ENCODE data around the gene ANKRD20A1.
"Not testable (repeated sequence)": the region's sequence is repeated elsewhere in the genome, so short reads cannot be mapped to it uniquely, and the experiment has no call there.

ANKRD20A1 gene

DNA sequence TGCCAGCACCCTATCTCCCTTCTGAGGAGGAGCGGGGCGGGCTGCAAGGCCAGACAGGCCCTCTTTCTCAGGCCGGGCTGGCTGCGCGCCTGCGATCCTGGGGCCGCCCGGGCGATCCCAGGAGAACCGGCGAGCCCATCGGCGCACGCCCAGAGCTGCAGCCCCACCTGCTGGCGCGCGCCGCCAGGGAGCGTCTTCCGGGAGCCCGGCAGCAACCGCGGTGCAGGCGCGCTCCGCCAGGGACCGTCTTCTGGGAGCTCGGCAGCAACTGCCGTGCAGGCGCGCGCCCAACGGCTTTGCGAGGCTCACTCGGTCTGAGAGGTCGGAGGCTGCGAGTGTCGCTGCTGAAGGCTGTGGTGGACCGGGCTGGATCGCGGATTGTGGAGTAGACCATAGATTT is at the start of gene ANKRD20A1:
TSS of gene ANKRD20A1 (plus strand) at position 61 of the 400 bp plus-strand sequence. CDS start 496 bp downstream, outside the sequence.
- H3K79me2 ChIP-seq (ENCODE audit: low read length); H3F3A ChIP-seq (ENCODE audit: insufficient read depth, low read length); H3K36me3 ChIP-seq (replicated peaks; ENCODE audit: insufficient read depth, low read length); H3K27me3 ChIP-seq (replicated peaks; ENCODE audit: insufficient read depth, low read length); H3K9ac ChIP-seq (ENCODE audit: low read length); H3K4me1 ChIP-seq (ENCODE audit: low read length); H2AFZ ChIP-seq (ENCODE audit: low read length); H3K27ac ChIP-seq (ENCODE audit: low read length); H3K4me3 ChIP-seq (ENCODE audit: low read length); H4K20me1 ChIP-seq (ENCODE audit: insufficient read depth, low read length); DNase-seq; H3K9me2 ChIP-seq (replicated peaks; ENCODE audit: insufficient read depth, low read length); H3K9me3 ChIP-seq (replicated peaks; ENCODE audit: insufficient read depth, low read length); H3K4me2 ChIP-seq (ENCODE audit: low read depth, low read length): not testable (repeated sequence)

DNA sequence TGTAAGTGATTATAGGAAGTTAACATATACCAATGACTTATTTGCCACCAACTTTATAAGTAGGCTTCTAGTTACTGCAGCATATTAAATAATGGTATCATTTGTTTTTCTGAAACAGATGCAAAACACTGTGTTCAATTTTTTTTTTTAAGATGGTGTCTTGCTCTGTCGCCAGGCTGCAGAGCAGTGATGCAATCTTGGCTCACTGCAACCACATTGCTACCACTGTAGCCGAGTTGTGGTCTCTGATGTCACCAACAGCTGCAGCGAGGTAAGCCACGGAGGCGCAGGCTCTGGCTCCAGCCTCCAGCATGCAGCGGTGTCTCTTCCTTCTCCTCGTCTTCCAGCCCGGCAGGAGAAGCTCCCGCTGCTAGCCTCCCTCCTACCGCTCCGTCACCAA is 26.6 kb upstream of the ANKRD20A1 start:
- not testable (repeated sequence) for H3K79me2 ChIP-seq (ENCODE audit: low read length); H3K36me3 ChIP-seq (replicated peaks; ENCODE audit: insufficient read depth, low read length)

More for the DNA sequence above, 26.6 kb upstream of the ANKRD20A1 start:
- not testable (repeated sequence) for H3F3A ChIP-seq (ENCODE audit: insufficient read depth, low read length); H2AFZ ChIP-seq (ENCODE audit: low read length); H3K27ac ChIP-seq (ENCODE audit: low read length); H3K27me3 ChIP-seq (replicated peaks; ENCODE audit: insufficient read depth, low read length); H4K20me1 ChIP-seq (ENCODE audit: insufficient read depth, low read length); H3K4me2 ChIP-seq (ENCODE audit: low read depth, low read length); H3K9me2 ChIP-seq (replicated peaks; ENCODE audit: insufficient read depth, low read length); H3K4me3 ChIP-seq (ENCODE audit: low read length); H3K9ac ChIP-seq (ENCODE audit: low read length); DNase-seq; H3K4me1 ChIP-seq (ENCODE audit: low read length); H3K9me3 ChIP-seq (replicated peaks; ENCODE audit: insufficient read depth, low read length)
